HG02610 (cell line): Measurements from ENCODE around the gene ABTB2.
A peak's percentile ranks its signal among the peaks of the same experiment; 100 is the strongest.

Source experiments
- ATAC-seq: cut with Tn5 transposase; IDR thresholded peaks from one replicate; pipeline ENCODE4 v1.9.1; 2021; ENCODE audit warnings: mild to moderate bottlenecking, moderate library complexity; ENCODE audit not compliant: unreplicated experiment

ABTB2 gene

DNA sequence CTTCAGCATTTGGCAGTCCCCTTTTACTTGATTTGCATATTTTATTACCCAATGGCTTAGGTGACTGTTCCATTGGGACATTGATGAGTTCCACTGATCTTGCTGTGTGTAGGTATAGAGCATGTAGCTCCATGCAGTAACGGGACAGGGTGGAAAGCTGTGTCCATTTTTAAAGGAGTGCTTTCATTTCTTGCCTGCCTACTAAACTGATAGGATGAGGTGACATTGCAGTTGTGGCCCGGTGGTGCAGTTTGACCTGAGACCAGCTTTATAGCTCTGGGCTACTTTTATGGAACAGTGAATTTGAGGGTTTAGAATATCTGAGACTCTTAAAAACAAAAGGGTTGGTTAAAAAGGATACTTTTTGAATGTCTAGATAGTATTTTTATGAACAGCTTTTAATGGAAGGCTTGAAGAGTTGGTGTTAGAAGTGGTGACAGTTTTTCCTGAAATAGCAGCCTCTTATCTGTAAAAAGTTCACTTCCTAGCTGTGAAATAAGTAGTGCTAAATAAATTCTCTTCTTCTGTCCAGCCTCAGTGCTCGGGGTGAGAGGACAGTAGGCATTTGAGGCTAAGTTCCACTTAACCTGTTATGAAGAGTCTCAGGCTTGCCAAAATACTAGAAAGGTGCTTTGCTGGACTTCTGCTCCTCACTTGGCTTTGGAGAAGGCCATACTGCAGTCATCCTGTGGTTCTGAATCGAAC, 225.4 kb downstream of the ABTB2 start:
- ATAC-seq: no peak

DNA sequence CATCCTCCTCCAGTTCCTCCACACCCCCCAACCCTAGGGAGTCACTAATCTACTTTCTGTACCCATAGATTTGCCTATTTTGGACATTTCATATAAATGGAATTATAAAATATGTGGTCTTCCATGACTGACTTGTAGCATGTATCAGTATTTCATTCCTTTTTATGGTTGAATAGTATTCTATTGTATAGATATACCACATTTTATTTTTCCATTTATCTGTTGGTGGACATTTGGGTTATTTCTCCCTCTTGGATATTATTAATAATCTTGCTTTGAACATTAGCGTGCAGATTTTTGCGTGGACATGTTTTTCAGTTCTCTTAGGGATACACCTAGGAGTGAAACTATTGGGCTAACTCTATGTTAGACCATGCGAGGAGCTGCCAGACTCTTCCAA, 229.0 kb downstream of the ABTB2 start:
- ATAC-seq: no peak

DNA sequence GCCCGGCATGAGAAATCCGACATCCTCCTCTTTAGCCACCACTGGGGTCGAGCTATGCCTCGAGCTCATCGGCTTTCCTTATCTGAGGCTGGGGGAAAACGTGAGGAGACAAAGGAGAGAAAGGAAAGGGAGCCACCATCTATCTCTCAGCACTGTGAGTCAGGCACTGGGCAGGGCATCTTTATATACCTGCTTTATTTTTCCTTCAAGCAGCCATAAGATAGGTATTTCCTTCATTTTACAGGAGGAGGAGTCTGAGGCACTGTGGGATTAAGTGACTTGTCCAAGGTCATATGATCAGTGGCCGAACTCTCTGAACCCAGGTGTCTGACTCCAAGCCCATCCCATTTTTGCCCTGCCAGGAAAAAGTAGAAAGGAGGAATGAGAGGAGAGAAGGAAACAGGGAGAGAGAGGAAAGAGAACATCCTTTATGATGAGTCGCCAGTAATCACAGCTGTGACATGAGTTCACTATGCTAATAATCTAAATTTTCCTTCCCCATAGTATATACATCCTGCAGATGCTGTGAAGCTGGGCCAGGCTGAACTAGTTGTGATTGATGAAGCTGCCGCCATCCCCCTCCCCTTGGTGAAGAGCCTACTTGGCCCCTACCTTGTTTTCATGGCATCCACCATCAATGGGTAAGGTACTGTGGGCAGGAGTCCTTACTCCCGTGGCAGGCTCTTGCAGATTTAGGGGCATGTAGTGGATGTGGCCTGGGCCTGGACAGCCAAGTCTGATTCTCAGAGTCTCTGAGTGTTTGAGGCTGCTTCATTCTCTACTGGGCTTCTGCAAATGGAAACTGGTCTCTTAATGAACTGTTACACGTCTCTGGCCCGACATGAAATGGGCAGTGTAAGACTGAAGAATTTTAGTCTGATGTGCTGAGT, 230.6 kb downstream of the ABTB2 start:
- no peak for ATAC-seq

DNA sequence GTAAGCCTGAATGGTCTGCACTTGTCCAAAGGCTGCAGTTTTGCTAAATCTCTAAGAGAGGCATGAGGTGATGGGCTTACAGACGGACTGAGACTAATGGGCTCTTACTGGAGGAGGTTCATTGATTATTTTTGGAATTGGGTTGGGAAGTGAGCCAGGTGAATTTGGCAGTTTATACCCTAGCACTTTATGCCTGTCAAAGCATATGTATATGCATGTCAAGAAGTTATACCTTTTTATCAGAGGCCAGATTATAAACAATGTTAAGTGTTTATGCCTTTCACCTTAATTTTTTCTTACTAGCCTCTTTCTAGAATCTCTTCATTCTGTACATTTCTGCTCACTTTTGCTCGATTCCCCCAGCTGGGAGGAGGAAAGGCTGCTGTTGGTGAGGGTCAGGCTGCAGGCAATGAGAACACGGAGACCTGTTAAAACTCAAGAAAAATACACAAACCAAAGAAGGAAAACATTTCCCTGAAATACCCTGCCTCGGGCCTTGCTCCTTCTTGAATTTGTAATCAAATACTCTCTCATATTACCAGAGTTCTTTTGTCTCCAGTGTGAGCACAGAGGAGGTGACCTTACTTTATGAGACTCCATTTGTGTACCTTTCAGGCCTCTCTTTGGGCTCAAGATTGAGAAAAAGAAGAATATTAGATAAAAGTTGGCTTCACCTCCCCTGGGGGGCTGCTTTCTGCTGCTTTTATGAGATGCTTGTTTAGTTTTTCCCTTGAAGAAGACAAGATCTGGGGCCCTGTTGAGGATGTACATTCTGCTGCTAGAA, 232.7 kb downstream of the ABTB2 start:
- ATAC-seq: no peak

DNA sequence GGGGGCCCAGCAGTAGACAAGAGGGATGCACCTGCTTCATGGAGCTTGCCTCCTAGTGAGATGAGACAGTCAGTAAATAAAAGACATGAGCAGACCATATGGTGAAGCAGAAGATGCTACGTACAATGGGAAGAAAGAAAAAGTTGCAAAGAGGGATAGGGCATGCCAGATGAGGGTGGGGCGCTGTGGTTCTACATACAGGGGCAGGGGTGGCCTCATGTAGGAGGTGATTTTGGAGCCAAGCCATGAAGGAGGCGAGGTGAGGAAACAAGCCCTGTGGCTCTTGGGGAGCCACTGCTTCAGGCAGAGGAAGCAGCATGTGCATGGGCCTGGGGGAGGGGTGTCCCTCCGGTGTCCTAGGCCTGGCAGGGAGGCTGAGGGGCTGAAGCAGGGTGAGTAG, 237.2 kb downstream of the ABTB2 start:
- ATAC-seq: no peak

GRCh38 chr11:34114471-34114870, 243.3 kb downstream of the ABTB2 start:
- ATAC-seq: no peak

- no peak for ATAC-seq
These were observed 243.8 kb downstream of the ABTB2 start for GRCh38 chr11:34114014-34114413.

GRCh38 chr11:34111722-34112270, 246.0 kb downstream of the ABTB2 start:
- ATAC-seq: no peak

DNA sequence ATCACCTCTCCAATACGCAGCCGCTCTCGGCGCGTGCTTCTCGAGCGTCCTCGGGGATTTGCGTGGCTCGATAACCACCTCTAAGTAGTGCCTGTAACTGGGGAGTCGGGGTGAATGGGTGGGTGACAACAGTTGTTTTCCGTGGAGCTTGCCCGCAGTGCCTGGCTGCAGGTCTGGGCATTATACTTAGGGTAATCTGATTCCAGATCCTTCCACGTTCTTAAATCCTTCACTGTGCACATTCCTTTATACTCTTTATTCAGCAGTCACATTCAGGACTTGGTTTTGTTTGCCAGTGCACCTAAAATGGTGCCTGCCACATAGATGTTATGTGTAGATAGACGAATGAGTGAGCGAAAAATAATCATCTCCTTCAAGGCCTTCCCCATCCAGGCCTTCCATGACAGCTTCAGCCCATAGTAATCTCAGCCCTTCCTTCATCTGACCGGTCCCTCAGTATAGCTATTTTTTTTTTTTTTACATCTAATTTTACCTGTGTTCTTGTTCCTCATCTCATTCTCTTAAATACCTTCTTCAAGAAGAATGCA, 251.8 kb downstream of the ABTB2 start:
- ATAC-seq: no peak

GRCh38 chr11:34105079-34105956, 252.5 kb downstream of the ABTB2 start, which contains the start of gene NAT10:
NAT10 (plus strand) TSS chr11:34105629; CDS start chr11:34108226, 2,597 bp downstream.
- peak; percentile 88 for ATAC-seq

- ATAC-seq: no peak
These were observed 253.1 kb downstream of the ABTB2 start for GRCh38 chr11:34104680-34105078.
